Aortic smooth muscle cell (primary cell): ENCODE results near the gene KIF5B. TPM values are rescaled to one million over a fixed set of nuclear protein-coding genes. Genes with fewer than 3 reads are reported as not detected.

ENCODE experiments used
- total RNA-seq: library from RNA; depleted of rRNA; stranded (reverse); fragments of >200 nt; gene quantifications from 2 replicates; pipeline ENCODE4 v1.2.3, GENCODE V29; 2014

Gene KIF5B
- total RNA-seq: 204 and 230 TPM in 2 replicates

DNA sequence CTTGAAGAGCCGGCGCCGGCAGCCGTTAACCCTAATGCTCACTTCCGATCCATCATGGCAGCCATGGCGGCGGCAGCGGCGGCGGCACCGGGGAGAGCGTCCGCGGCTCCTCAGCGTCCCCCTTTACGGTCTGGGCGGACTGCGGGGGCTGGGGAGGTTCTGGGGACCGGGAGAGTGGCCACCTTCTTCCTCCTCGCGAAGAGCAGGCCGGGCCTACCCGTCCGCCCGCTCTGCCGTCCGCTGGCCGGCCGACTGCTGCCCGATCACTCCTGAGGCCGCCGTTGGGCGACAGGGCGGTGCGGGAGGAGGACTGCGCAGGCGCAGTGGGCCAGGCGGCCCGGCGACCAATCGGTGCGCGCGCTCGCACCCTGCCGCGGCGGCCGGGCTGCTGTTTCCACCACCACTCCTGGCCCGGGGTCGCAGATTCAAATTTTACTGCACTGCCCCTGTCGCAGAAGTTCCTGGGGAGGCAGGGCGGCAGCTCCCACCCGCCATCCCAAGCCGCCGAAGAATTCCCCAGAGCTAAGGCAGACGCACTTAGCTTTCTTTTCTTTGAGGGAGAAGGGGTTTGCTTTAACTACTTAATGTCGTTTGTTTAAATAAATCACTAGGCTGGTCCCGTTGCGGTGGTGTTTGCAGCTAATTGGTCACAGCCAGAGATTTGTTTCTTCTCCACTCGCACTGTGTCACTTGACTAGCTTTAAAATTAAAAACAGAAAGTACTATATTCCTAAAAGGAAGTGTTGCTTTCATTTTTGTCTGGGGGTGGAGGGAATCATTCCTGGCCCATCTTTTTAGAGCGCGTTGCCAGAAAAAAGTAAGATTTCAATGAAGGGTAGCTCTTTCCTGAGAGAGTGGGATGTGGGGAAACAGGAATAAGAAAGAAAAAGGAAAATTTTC lies at the start of gene KIF5B:
Gene KIF5B, minus strand, starts transcription at position 290 of the 900 bp plus-strand sequence. CDS start 452 bp downstream, outside the sequence.

Other genes starting within 250 kb of the KIF5B start
- gene ARHGAP12, start 127.6 kb downstream of the KIF5B start, total RNA-seq: 47.9 and 48.5 TPM in 2 replicates